ENCODE measurements around the gene SBSN. TPM values are rescaled to one million over a fixed set of nuclear protein-coding genes. Genes with fewer than 3 reads are reported as not detected.

Gene SBSN
- total RNA-seq, 2 donors from 2014 or later, result 1.5 TPM; not detected in 1

DNA sequence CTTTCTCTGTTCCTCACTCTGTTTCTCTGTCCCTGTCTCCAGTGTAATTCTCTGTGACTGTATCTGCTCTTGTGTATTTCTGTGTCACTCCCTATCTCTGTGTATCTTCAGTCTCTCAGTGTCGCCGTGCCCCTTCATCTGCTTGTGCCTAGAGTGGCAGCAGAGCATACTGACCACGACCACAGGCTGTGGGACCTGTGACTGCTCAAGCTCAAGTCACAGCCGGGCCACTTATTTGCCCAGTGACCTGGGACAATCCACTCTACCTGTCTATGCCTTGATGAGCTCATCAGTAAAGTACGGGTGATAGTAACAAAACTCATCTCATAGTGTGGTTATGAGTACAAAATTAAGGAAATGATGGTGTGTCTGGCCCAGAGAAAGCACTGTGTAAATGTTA is 26.0 kb upstream of the SBSN start:
- no peak for DNase-seq (ENCODE audit: low spot score)
- Histone ChIP-seq H3K4me1 (ENCODE audit: control insufficient read depth in 1 of 2, low read depth in 2 of 2) (peaks cover 0 to 5% of the 10 kb centered on the region in 2 donors), H3K36me3 (no peaks in the 10 kb centered on the region), H3K9me3 (no peaks in the 10 kb centered on the region), H3K27me3 (replicated peaks; ENCODE audit: insufficient read depth) (no peaks in the 10 kb centered on the region), H3K4me3 (no peak overlapping the region), H3K27ac (no peak overlapping the region)
- ATAC-seq (ENCODE audit: insufficient number of reproducible peaks, low FRiP score, low read depth), result no peak
- TF ChIP-seq, protein P1, sequence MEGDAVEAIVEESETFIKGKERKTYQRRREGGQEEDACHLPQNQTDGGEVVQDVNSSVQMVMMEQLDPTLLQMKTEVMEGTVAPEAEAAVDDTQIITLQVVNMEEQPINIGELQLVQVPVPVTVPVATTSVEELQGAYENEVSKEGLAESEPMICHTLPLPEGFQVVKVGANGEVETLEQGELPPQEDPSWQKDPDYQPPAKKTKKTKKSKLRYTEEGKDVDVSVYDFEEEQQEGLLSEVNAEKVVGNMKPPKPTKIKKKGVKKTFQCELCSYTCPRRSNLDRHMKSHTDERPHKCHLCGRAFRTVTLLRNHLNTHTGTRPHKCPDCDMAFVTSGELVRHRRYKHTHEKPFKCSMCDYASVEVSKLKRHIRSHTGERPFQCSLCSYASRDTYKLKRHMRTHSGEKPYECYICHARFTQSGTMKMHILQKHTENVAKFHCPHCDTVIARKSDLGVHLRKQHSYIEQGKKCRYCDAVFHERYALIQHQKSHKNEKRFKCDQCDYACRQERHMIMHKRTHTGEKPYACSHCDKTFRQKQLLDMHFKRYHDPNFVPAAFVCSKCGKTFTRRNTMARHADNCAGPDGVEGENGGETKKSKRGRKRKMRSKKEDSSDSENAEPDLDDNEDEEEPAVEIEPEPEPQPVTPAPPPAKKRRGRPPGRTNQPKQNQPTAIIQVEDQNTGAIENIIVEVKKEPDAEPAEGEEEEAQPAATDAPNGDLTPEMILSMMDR (IDR thresholded peaks at IDR 0.05), result no peak

DNA sequence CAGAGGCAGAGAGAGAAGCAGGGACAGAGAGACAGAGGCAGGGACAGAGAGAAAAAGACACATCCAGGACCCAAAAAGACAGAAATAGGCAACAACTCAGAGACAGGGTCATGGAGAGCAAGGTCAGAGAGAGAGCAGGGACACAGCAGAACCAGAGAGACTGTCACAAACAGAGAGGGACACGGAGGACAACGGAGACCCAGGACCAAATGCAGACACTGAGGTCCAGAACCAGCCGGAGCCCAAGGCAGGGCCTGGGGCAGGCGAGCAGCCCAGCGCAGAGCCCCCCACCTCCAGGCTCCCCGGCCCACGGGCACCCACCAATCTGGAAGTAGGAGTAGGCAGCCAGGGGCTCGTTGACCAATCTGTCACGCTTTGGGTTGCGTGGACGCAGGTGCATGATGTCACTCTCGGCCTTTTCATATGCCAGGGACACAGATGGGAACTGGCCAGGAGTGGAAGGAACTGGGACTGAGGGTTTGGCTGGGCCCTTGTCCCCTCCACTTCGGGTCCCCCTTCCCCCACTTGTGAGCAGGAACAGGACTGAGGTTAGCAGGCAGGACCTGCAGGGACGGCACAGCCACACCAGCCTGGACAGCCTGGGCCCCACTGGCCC is 25.4 kb upstream of the SBSN start:
- H3K27ac ChIP-seq, result no peak overlapping the region
- H3K4me1 ChIP-seq (ENCODE audit: control insufficient read depth in 1 of 2, low read depth in 2 of 2), result peaks cover 0 to 5% of the 10 kb centered on the region in 2 donors
- no peaks in the 10 kb centered on the region for H3K27me3 ChIP-seq (replicated peaks; ENCODE audit: insufficient read depth)
- DNase-seq (ENCODE audit: low spot score), result no peak
- TF ChIP-seq, protein P1 (IDR thresholded peaks at IDR 0.05), result no peak
- ATAC-seq (ENCODE audit: insufficient number of reproducible peaks, low FRiP score, low read depth), result no peak
- no peak overlapping the region for H3K4me3 ChIP-seq
- H3K36me3 ChIP-seq, result no peaks in the 10 kb centered on the region
- H3K9me3 ChIP-seq, result no peaks in the 10 kb centered on the region

DNA sequence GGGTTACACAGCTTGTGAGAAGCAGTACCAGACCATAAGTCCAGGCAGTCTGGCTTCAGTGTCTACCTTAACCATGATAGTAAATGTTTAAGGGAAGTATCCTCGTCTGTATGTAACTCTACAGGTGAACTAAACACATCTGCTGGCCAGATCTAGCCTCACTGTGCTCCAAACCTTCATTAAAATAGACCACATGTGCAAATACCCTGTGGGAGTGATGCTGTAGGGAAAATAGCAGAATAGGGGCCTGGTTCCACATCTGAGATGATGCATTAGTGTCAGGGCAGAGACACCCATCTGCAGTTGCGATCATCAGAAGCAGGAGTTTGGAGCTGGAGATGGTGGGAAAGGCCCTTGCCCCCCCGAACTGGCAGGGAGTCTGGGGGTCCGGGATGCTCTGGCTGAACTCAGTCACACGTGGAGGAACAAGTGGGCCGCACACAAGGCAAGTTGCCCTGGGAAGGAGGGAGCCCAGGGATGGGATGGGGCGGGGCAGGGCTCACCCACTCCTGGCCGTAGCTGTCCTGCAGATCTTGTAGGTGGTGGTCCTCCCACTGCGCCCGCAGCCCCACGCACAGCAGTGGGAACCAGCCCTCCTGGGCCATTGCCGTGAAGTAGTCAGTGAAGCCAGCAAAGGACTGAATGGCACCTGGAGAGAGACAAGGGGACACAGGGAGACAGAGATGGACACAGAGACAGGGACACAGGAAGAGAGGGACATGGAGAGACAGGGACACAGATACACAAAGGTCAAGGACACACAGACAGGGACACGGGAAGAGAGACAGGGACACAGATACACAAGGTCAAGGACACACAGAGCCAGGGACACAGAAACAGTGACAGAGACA is 24.6 kb upstream of the SBSN start:
- Histone ChIP-seq H3K27me3 (replicated peaks; ENCODE audit: insufficient read depth) (no peaks in the 10 kb centered on the region), H3K9me3 (no peaks in the 10 kb centered on the region), H3K4me1 (ENCODE audit: control insufficient read depth in 1 of 2, low read depth in 2 of 2) (no peaks in the 10 kb centered on the region), H3K27ac (no peak overlapping the region), H3K4me3 (no peak overlapping the region), H3K36me3 (no peaks in the 10 kb centered on the region)
- DNase-seq (ENCODE audit: low spot score) (no peak), ATAC-seq (ENCODE audit: insufficient number of reproducible peaks, low FRiP score, low read depth) (no peak)
- TF ChIP-seq, protein P1 (IDR thresholded peaks at IDR 0.05), result no peak

DNA sequence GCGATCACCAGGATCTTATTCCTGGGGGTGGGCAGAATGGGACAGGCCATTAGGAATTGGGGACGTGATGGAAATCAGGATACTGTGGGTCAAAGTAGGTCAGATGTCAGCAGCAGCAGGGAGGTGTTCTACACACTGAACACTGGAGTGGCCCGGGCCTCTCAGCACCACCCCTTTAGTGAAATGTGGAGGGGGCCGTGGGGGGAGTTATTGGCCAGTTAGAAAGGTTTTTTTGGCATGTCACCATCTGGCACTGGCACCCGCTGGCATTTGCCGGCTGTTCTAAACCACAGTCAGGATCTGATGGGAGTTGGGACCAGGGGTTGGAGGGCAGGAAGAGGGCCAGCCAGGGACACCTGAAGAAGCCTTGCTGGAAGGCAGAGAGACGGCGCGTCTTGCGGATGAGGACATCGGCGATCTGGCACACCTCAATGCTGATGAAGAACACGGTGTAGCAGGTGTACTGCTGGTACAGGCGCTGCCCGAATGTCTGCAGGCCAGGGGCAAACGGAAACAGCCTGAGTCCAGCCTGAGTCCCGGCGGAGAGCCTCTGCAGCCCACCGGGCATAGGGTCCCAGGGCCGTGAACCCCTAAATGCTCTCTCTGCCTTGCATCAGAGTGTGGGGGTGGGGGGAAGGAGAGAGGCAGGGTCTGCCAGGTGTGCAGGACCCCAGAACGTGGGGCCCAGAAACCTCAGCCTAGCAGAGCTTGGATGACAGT is 23.1 kb upstream of the SBSN start:
- H3K9me3 ChIP-seq, result no peaks in the 10 kb centered on the region
- ATAC-seq (ENCODE audit: insufficient number of reproducible peaks, low FRiP score, low read depth), result no peak
- H3K4me1 ChIP-seq (ENCODE audit: control insufficient read depth in 1 of 2, low read depth in 2 of 2), result peaks cover 5 to 8% of the 10 kb centered on the region in 2 donors

More for the DNA sequence above, 23.1 kb upstream of the SBSN start:
- TF ChIP-seq, protein P1 (IDR thresholded peaks at IDR 0.05), result no peak
- H3K36me3 ChIP-seq, result no peaks in the 10 kb centered on the region
- H3K27ac ChIP-seq, result no peak overlapping the region
- no peak overlapping the region for H3K4me3 ChIP-seq
- no peak for DNase-seq (ENCODE audit: low spot score)
- no peaks in the 10 kb centered on the region for H3K27me3 ChIP-seq (replicated peaks; ENCODE audit: insufficient read depth)

Measured in thoracic aorta (tissue), 2 donors.